ENCODE results near the gene MCRIP2.
"Not testable (repeated sequence)": the region's sequence is repeated elsewhere in the genome, so short reads cannot be mapped to it uniquely, and the experiment has no call there.

Gene MCRIP2

GRCh38 chr16:683396-684070 lies 41.9 kb downstream of the MCRIP2 start:
- DNase-seq, result no peak

- peak; percentile 95 for DNase-seq
These were observed 42.6 kb downstream of the MCRIP2 start, which contains the start of gene JMJD8 for GRCh38 chr16:684071-684794. Gene JMJD8 (minus strand): TSS chr16:684334. CDS start chr16:684319, 15 bp downstream.

GRCh38 chr16:684961-685696 lies 43.5 kb downstream of the MCRIP2 start:
- no peak for DNase-seq

- DNase-seq, result no peak
These were observed 44.3 kb downstream of the MCRIP2 start for GRCh38 chr16:685967-686366.

- DNase-seq, result no peak
These were observed 45.0 kb downstream of the MCRIP2 start for GRCh38 chr16:686459-687260.

GRCh38 chr16:687499-687898 lies 45.9 kb downstream of the MCRIP2 start:
- DNase-seq, result no peak

GRCh38 chr16:689175-689897 lies 47.7 kb downstream of the MCRIP2 start:
- DNase-seq, result no peak

GRCh38 chr16:691242-691641 lies 49.6 kb downstream of the MCRIP2 start:
- DNase-seq, result not testable (repeated sequence)

- no peak for DNase-seq
These were observed 50.9 kb downstream of the MCRIP2 start for GRCh38 chr16:692356-693108.

- DNase-seq, result no peak
These were observed 51.7 kb downstream of the MCRIP2 start for GRCh38 chr16:693364-693763.

GRCh38 chr16:693766-694165 lies 52.1 kb downstream of the MCRIP2 start:
- DNase-seq, result no peak

GRCh38 chr16:694187-694862 lies 52.7 kb downstream of the MCRIP2 start:
- DNase-seq, result no peak

GRCh38 chr16:694863-695354 lies 53.3 kb downstream of the MCRIP2 start:
- no peak for DNase-seq

GRCh38 chr16:695355-696089 lies 53.9 kb downstream of the MCRIP2 start:
- no peak for DNase-seq
